GM19438 (cell line): ENCODE measurements around the gene ASTN2.
"Not testable (repeated sequence)": the region's sequence is repeated elsewhere in the genome, so short reads cannot be mapped to it uniquely, and the experiment has no call there.

Experiments used
- ATAC-seq: cut with Tn5 transposase; IDR thresholded peaks from one replicate; pipeline ENCODE4 v1.9.1; 2021; ENCODE audit warnings: low read depth; ENCODE audit not compliant: unreplicated experiment

Gene ASTN2

DNA sequence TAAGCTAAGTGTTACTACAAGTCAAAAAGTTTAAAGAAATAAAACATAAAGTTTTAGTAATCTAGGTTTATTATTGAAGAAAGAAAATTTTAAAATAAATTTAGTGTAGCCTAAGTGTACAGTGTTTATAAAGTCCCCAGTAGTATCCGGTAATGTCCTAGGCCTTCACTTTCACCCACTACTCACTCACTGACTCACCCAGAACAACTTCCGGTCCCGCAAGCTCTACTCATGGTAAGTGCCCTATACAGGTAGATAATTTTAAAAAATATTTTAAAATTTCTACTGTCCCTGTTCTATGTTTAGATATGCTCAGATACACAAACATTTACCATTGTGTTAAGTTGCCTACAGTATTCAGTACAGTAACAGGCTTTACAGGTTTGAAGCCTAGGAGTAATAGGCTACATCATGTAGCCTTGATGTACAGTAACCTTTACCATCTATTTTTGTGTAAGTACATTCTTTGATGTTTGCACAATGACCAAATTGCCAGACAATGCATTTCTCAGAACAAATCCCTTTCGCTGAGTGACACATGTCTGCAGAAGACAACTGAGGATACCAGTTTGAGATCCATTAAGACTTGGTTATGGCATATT is 474.1 kb downstream of the ASTN2 start:
- no peak for ATAC-seq

- ATAC-seq, result no peak
Measured at GRCh38 chr9:116939614-116940013, 475.2 kb downstream of the ASTN2 start.

DNA sequence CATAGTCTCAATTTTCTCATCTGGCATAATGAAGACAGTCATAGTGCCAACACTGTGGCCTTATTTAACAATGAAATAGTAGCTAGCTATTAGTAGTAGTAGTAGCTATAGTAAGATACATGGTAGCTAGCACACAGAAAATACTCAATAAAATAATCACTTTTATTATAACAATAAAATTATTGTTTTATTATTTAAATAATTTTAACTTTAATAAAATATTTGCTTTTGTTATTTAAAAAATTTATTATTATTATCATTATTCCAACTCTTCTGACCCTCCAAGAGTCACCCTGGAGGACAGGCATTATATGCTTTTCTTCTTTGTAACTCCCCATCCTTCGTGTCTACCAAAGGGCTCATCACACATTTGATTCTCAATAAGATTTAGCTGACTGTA is 475.7 kb downstream of the ASTN2 start:
- ATAC-seq, result no peak

GRCh38 chr9:116937361-116937760 is 477.5 kb downstream of the ASTN2 start:
- ATAC-seq, result no peak

- ATAC-seq, result no peak
Measured at GRCh38 chr9:116935149-116935897, 479.5 kb downstream of the ASTN2 start.

- no peak for ATAC-seq
Measured at GRCh38 chr9:116934131-116934530, 480.7 kb downstream of the ASTN2 start.

DNA sequence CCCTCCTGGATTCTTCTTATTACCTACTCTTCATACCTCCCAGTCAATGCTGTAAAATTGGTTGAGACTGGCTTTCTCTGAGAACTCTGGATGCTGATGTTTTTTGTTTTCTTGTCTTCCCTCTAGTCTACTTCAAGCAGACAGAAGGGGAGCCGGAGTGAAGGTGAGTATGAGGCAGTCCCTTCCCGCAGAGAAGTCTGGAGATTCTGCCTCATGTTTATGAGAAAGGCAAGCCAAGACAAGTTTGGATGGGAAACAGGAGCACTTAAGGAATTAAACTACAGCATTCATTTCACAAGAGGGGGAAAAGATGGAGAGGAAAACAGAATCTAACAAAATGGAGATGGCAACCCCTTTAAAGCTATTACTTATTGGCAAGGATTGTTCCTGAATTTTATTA is 481.6 kb downstream of the ASTN2 start:
- no peak for ATAC-seq

GRCh38 chr9:116929621-116930020 is 485.2 kb downstream of the ASTN2 start:
- ATAC-seq, result no peak

DNA sequence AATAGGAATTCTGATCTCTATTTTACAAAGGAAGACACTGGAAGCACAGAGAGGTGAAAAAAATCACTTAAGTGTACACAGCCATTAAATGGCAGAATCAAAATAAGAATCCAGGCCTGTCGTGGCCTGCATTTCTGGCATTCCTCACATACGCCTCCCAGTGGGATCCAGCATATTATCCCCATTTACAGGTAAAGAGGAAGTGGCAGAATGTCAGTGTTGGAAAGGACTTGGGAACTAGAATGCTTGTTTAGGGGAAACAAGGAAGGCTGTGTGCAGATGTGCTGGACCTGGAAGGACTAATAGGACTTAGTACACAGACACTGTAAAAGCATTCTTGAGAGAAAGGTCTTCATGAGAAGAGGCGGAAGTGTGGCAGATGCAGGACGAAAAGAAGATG is 486.0 kb downstream of the ASTN2 start:
- no peak for ATAC-seq

- no peak for ATAC-seq
Measured at GRCh38 chr9:116928289-116928688, 486.6 kb downstream of the ASTN2 start.

GRCh38 chr9:116927726-116928125 is 487.1 kb downstream of the ASTN2 start:
- no peak for ATAC-seq

GRCh38 chr9:116925121-116925520 is 489.7 kb downstream of the ASTN2 start:
- ATAC-seq, result no peak

- no peak for ATAC-seq
Measured at GRCh38 chr9:116924462-116925110, 490.3 kb downstream of the ASTN2 start.

DNA sequence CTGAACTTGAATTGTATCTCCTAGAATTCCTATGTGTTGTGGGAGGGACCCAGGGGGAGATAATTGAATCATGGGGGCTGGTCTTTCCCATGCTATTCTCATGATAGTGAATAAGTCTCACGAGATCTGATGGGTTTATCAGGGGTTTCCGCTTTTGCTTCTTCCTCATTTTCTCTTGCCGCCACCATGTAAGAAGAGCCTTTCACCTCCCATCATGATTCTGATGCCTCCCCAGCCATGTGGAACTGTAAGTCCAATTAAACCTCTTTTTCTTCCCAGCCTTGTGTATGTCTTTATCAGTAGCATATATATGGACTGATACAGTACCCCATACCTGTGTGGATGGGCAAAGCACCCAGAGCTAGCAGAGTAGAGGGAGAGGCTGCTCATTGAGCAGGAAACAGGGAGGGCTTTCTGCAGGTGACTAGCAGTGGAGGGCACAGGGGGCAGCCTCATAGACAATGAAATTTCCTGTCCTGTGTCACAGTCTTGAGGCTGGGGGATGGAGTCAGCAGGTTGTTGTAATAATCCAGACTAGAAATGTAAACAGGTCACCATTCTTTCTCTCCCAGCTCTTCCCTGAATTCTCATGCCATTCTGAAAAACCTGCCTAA is 496.9 kb downstream of the ASTN2 start:
- ATAC-seq, result not testable (repeated sequence)

GRCh38 chr9:116913536-116913935 is 501.3 kb downstream of the ASTN2 start:
- no peak for ATAC-seq

DNA sequence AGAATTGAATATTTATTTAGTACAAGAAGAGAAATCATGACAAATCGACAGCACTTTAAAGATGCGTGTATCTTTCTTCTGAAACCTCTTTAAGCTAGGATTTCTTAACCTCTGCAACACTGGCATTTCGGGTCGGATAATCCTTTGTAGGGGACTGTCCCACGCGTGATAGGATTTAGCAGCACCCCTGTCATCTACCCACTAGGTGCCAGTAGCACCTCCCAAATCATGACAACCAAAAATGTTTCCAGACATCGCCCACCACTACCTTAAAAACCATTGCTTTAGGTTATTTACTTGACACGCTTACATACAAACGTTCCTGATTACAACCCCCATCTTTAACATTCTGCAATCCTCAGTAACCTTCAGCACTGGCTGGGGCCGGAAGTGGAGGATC is 504.7 kb downstream of the ASTN2 start:
- no peak for ATAC-seq

DNA sequence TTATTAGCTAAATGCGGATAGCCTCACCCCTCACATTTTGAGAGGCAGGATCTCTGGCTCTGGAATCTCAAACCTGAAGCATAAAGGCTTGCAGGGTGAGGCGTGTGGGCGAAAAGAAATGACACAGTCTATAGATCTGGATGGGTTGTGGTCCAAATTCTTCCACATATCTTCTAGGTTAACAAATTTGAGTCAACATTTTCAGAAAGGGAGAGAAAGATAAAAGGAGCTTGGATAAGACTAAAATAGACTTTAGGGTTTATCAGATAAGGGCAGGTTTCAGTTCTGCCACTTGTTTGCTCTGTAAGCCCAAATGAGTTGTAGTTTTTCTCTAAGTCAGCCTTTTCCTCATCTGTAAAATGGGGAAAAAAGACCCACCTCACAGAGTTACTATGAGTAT is 506.9 kb downstream of the ASTN2 start:
- no peak for ATAC-seq

DNA sequence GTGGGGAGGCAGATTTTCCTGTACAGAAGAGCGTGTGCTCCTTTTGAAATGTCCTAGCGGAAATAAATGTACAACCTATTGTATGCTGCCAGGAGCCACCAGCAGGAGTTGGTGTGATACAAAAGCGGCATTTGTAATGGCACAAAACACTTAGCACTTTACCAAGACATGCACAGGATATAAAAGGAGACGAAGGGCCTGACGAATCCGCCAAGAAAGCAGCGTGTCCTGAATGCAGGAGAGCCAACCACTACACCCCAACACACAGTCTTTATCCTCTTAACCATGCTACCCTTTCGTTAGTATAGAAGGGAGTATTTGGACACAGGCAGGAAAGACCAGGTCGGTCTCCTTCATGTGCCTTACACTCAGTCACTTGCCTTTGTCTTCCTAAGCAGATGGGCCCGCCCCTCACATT is 509.7 kb downstream of the ASTN2 start:
- ATAC-seq, result no peak

- no peak for ATAC-seq
Measured at GRCh38 chr9:116904165-116904564, 510.7 kb downstream of the ASTN2 start.

- ATAC-seq, result no peak
Measured at GRCh38 chr9:116901260-116901659, 513.6 kb downstream of the ASTN2 start.

- ATAC-seq, result no peak
Measured at GRCh38 chr9:116900543-116900942, 514.3 kb downstream of the ASTN2 start.

DNA sequence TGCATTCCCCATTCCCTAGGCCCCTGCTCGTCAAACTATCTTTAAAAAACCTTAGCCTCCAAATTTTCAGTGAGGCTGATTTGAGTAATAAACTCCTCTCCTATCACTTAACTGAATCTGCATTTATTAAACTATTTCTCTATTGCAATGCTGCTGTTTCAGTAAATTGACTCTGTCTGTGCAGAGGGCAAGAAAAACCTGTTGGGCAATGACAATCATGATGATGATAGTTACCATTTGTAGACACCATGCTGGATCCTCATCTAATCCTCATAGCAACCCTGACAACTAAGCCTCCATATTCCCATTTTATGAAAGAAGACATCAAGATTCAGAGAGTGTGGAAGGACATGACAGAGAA is 514.9 kb downstream of the ASTN2 start:
- ATAC-seq, result no peak
